ENCODE data around the gene SRPK2. TPM values are rescaled to one million over a fixed set of nuclear protein-coding genes. Genes with fewer than 3 reads are reported as not detected.

The SRPK2 gene
- total RNA-seq, 1 experiment from 2014 or later, result 21.6 TPM

DNA sequence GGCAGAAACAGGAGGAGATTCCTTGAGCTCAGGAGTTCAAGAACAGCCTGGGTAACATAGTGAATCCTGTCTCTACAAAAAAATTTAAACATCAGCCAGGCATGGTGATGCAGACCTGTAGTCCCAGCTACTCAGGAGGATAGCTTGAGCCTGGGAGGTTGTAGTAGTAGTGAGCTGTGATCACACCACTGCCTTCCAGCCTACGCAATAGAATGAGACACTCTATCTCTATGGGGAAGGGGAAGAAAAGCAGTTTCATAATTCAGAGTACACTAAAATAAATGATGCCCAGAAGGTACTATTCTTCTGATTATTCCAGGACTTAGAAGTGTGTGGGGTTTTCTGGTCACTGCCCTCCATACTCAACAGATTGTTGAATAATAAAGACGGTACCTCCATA, 197.4 kb downstream of the SRPK2 start:
- POLR2A ChIA-PET (ENCODE audit: unreplicated experiment), result no interaction called here
- TF ChIP-seq EZH2phosphoT487 (IDR thresholded peaks at IDR 0.05; ENCODE audit: borderline replicate concordance, low read length), result no peak
- no peak for TF ChIP-seq EZH2 (IDR thresholded peaks at IDR 0.05; ENCODE audit: low read length, unreplicated experiment)
- TF ChIP-seq, protein P1, sequence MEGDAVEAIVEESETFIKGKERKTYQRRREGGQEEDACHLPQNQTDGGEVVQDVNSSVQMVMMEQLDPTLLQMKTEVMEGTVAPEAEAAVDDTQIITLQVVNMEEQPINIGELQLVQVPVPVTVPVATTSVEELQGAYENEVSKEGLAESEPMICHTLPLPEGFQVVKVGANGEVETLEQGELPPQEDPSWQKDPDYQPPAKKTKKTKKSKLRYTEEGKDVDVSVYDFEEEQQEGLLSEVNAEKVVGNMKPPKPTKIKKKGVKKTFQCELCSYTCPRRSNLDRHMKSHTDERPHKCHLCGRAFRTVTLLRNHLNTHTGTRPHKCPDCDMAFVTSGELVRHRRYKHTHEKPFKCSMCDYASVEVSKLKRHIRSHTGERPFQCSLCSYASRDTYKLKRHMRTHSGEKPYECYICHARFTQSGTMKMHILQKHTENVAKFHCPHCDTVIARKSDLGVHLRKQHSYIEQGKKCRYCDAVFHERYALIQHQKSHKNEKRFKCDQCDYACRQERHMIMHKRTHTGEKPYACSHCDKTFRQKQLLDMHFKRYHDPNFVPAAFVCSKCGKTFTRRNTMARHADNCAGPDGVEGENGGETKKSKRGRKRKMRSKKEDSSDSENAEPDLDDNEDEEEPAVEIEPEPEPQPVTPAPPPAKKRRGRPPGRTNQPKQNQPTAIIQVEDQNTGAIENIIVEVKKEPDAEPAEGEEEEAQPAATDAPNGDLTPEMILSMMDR (conservative IDR thresholded peaks at IDR 0.05; ENCODE audit: low read depth, low read length), result no peak
- no peaks in the 10 kb centered on the region for H3K79me2 ChIP-seq (ENCODE audit: low read length)
- no peaks in the 10 kb centered on the region for H3K9me3 ChIP-seq (ENCODE audit: low read length)
- no peak overlapping the region for H3K4me3 ChIP-seq (ENCODE audit: low read length)
- intact Hi-C loops (cut with micrococcal nuclease), result no loop called here
- H3K9me2 ChIP-seq (replicated peaks; ENCODE audit: low read length), result no peaks in the 10 kb centered on the region
- H3K4me1 ChIP-seq (ENCODE audit: insufficient read depth, low read length), result no peaks in the 10 kb centered on the region
- no peak overlapping the region for H2AFZ ChIP-seq (ENCODE audit: low read length)
- H3K27me3 ChIP-seq (ENCODE audit: low read length), result no peaks in the 10 kb centered on the region
- DNase-seq (no peak), ATAC-seq (no peak)
- H3K36me3 ChIP-seq (ENCODE audit: low read depth, low read length), result no peaks in the 10 kb centered on the region
- H4K20me1 ChIP-seq (ENCODE audit: low read length), result no peaks in the 10 kb centered on the region
- H3K9ac ChIP-seq (ENCODE audit: low read length), result no peak overlapping the region
- CTCF ChIA-PET, result no interaction called here
- BruUV-seq (replicated peaks), result no TSS peak
- no peak overlapping the region for H3K27ac ChIP-seq (ENCODE audit: low read length)
- no peak overlapping the region for H3K4me2 ChIP-seq (ENCODE audit: low read length)
- no peaks in the 10 kb centered on the region for H3F3A ChIP-seq (ENCODE audit: low read length, unreplicated experiment)

DNA sequence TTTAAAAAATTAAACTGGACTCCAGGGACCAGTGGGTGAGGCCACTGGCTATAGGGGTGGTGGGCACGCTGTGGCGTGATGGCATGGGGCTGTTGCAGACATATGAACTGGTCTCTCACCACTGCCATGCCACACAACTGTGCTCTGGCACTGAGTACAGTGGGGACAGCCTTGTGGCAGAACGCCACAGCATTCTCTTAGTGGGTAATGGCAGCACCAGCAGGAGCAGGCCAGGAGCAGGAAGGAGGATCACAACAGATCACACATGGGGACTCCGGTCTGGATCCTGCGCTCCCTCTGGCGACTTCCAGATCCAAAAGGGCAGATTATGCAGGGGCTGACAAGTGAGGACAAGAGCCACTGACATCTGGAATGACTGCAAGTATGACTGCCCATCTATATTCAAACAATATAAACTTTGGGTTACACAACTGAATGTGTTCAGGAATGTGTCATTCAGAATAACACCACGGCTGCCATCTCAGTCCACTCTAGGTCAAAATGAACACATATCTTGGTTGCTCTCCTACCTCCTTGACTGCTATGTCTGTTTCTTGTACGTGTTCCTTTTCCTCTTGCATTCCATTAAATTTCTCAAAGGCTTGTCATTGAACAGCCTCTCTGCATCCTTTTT, 198.7 kb downstream of the SRPK2 start:
- no peaks in the 10 kb centered on the region for H3K9me2 ChIP-seq (replicated peaks; ENCODE audit: low read length)
- TF ChIP-seq EZH2 (IDR thresholded peaks at IDR 0.05; ENCODE audit: low read length, unreplicated experiment), result no peak
- TF ChIP-seq EZH2phosphoT487 (IDR thresholded peaks at IDR 0.05; ENCODE audit: borderline replicate concordance, low read length), result no peak
- TF ChIP-seq, protein P1 (conservative IDR thresholded peaks at IDR 0.05; ENCODE audit: low read depth, low read length), result no peak
- intact Hi-C loops (cut with micrococcal nuclease), result no loop called here
- ChIA-PET POLR2A (ENCODE audit: unreplicated experiment) (no interaction called here), CTCF (no interaction called here)
- H3K4me3 ChIP-seq (ENCODE audit: low read length), result no peak overlapping the region
- H3K9me3 ChIP-seq (ENCODE audit: low read length), result no peaks in the 10 kb centered on the region
- no peaks in the 10 kb centered on the region for H3F3A ChIP-seq (ENCODE audit: low read length, unreplicated experiment)
- no peak overlapping the region for H3K4me2 ChIP-seq (ENCODE audit: low read length)
- H3K27ac ChIP-seq (ENCODE audit: low read length), result no peak overlapping the region
- no peak for ATAC-seq
- BruUV-seq (replicated peaks), result no TSS peak
- H3K4me1 ChIP-seq (ENCODE audit: insufficient read depth, low read length), result no peaks in the 10 kb centered on the region
- no peak overlapping the region for H2AFZ ChIP-seq (ENCODE audit: low read length)
- H4K20me1 ChIP-seq (ENCODE audit: low read length), result no peaks in the 10 kb centered on the region
- no peak overlapping the region for H3K9ac ChIP-seq (ENCODE audit: low read length)
- no peaks in the 10 kb centered on the region for H3K27me3 ChIP-seq (ENCODE audit: low read length)
- no peaks in the 10 kb centered on the region for H3K79me2 ChIP-seq (ENCODE audit: low read length)
- no peak for DNase-seq
- H3K36me3 ChIP-seq (ENCODE audit: low read depth, low read length), result no peaks in the 10 kb centered on the region

DNA sequence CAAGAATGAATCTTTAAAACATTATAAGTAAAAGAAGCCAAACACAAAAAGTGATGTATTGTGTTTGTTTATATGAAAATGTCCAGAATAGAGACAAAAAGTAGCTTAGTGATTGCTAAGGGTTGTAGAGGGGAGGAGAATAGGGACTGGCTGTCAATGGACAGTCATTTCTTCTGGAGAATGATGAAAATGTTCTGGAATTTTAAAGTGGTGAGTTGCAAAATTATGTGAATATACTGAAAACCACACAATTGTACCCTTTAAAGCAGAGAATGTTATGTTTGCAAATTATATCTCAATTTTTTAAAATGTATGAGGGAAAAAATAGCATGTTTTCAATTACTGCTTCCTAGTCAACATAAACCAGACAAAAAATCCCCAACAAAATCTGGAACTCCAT, 200.5 kb downstream of the SRPK2 start:
- Histone ChIP-seq H3F3A (ENCODE audit: low read length, unreplicated experiment) (no peaks in the 10 kb centered on the region), H3K79me2 (ENCODE audit: low read length) (no peaks in the 10 kb centered on the region), H4K20me1 (ENCODE audit: low read length) (no peaks in the 10 kb centered on the region), H3K27ac (ENCODE audit: low read length) (no peak overlapping the region), H3K9me2 (replicated peaks; ENCODE audit: low read length) (no peaks in the 10 kb centered on the region), H3K4me2 (ENCODE audit: low read length) (no peak overlapping the region), H2AFZ (ENCODE audit: low read length) (no peak overlapping the region), H3K36me3 (ENCODE audit: low read depth, low read length) (no peaks in the 10 kb centered on the region), H3K9ac (ENCODE audit: low read length) (no peak overlapping the region), H3K4me3 (ENCODE audit: low read length) (no peak overlapping the region), H3K9me3 (ENCODE audit: low read length) (no peaks in the 10 kb centered on the region), H3K27me3 (ENCODE audit: low read length) (no peaks in the 10 kb centered on the region), H3K4me1 (ENCODE audit: insufficient read depth, low read length) (no peaks in the 10 kb centered on the region)
- DNase-seq, result no peak
- intact Hi-C loops (cut with micrococcal nuclease), result no loop called here
- no peak for ATAC-seq
- BruUV-seq (replicated peaks), result no TSS peak
- CTCF ChIA-PET, result no interaction called here
- POLR2A ChIA-PET (ENCODE audit: unreplicated experiment), result no interaction called here
- TF ChIP-seq, protein P1 (conservative IDR thresholded peaks at IDR 0.05; ENCODE audit: low read depth, low read length), result no peak
- TF ChIP-seq EZH2phosphoT487 (IDR thresholded peaks at IDR 0.05; ENCODE audit: borderline replicate concordance, low read length) (no peak), EZH2 (IDR thresholded peaks at IDR 0.05; ENCODE audit: low read length, unreplicated experiment) (no peak)

Measured in PC-3 (cell line).